Upper lobe of left lung (tissue), 6 donors: ENCODE results near the gene RPS27L. TPM values are rescaled to one million over a fixed set of nuclear protein-coding genes. Genes with fewer than 3 reads are reported as not detected.

Source experiments
- ATAC-seq, 2 donors: fragments of 200-7000 bp; cut with Tn5 transposase; one replicate each; pipeline ENCODE4 v1.9.1; 2022; ENCODE audit warnings: mild to moderate bottlenecking in 2 of 2, moderate library complexity in 2 of 2; ENCODE audit not compliant: low FRiP score in 2 of 2
- DNase-seq, 2 donors: peaks; one replicate each; pipeline ENCODE4 v3.0.0-alpha.2; 2019 to 2020
- H3K27ac ChIP-seq, 4 donors: fragments of 200-600 bp; sonication (generic); one replicate each; pipeline ENCODE4 v1.5.1; 2016 to 2019
- H3K27me3 ChIP-seq, 4 donors: fragments of 200-600 bp; sonication (generic); one replicate each; pipeline ENCODE4 v1.5.1; 2017 to 2019
- H3K36me3 ChIP-seq, 4 donors: fragments of 200-600 bp; sonication (generic); one replicate each; pipeline ENCODE4 v1.5.1; 2016 to 2019
- H3K4me1 ChIP-seq, 4 donors: fragments of 200-600 bp; sonication (generic); one replicate each; pipeline ENCODE4 v1.5.1; 2018 to 2019
- H3K4me3 ChIP-seq, 4 donors: fragments of 200-600 bp; sonication (generic); one replicate each; pipeline ENCODE4 v1.5.1; 2017 to 2019; ENCODE audit warnings: mild to moderate bottlenecking in 2 of 4, moderate library complexity in 1 of 4
- H3K9me3 ChIP-seq, 4 donors: fragments of 200-600 bp; sonication (generic); one replicate each; pipeline ENCODE4 v1.5.1; 2018 to 2019
- CTCF ChIP-seq, 6 experiments: fragments of 450-650 bp in 4 of 6; fragments of 200-600 bp in 2 of 6; sonication (generic) in 2 of 6; IDR thresholded peaks; one replicate each; pipeline ENCODE4 v1.5.1; 2016 to 2019; ENCODE audit warnings: antibody characterized with exemption in 6 of 6
- EP300 ChIP-seq, 4 donors: sonication (generic); formaldehyde crosslinking; IDR thresholded peaks; one replicate each; pipeline ENCODE4 v1.5.1; 2017; ENCODE audit warnings: antibody characterized with exemption in 4 of 4, control low read depth in 2 of 4
- POLR2A ChIP-seq, 4 donors: fragments of 450-650 bp; IDR thresholded peaks; one replicate each; pipeline ENCODE4 v1.5.1; 2016 to 2017; ENCODE audit warnings: antibody characterized with exemption in 4 of 4, mild to moderate bottlenecking in 2 of 4
- POLR2AphosphoS5 ChIP-seq, 2 donors: sonication (generic); formaldehyde crosslinking; IDR thresholded peaks; one replicate each; pipeline ENCODE4 v1.5.1; 2017; ENCODE audit warnings: antibody characterized with exemption in 2 of 2
- WGBS, 2 donors: methylation state at CpG; one replicate each; pipeline ENCODE4 v1.1.5; 2017 to 2018; 5-methylcytosine and 5-hydroxymethylcytosine counted together
- total RNA-seq, 6 donors: library from RNA; depleted of rRNA in 4 of 6; stranded (reverse); fragments of >200 nt in 4 of 6; gene quantifications; one replicate each; pipeline versions ENCODE4 v1.1.0 to v1.2.1, GENCODE V29; 2016 to 2021
- donor health status: DM: no; HTN: no; CAD: no; lungs with moderate emphysema.
- donor health status: DM: no; HTN: yes; CAD: no; lungs with severe emphysema.

Gene RPS27L
- total RNA-seq, 6 donors from 2014 or later: 30.3 to 165 (median 117) TPM

- ATAC-seq: no peak
- no peak for DNase-seq
- Histone ChIP-seq H3K27ac (no peak overlapping the region), H3K4me3 (no peak overlapping the region), H3K9me3 (no peaks in the 10 kb centered on the region), H3K36me3 (no peaks in the 10 kb centered on the region), H3K4me1 (peaks cover 63 to 66% (median 65%) of the 10 kb centered on the region in 4 donors), H3K27me3 (no peaks in the 10 kb centered on the region)
- WGBS, 2 donors: 87 to 91% methylated on average over 5 of the region's 5 CpGs
- TF ChIP-seq CTCF (IDR thresholded peaks at IDR 0.05) (no peak), EP300 (IDR thresholded peaks at IDR 0.05) (no peak), POLR2AphosphoS5 (IDR thresholded peaks at IDR 0.05) (no peak), POLR2A (IDR thresholded peaks at IDR 0.05) (no peak)
These were observed 43.4 kb upstream of the RPS27L start for GRCh38 chr15:63200464-63201249.

- 45 to 49% methylated on average over 8 of the region's 8 CpGs for WGBS, 2 donors
- DNase-seq: no peak
These were observed 41.3 kb upstream of the RPS27L start for GRCh38 chr15:63198371-63199250.

GRCh38 chr15:63197626-63198025 is 40.3 kb upstream of the RPS27L start:
- Histone ChIP-seq H3K27ac (peak overlapping the region in 3 of 4 donors; percentile 5 to 54 (median 36)), H3K36me3 (no peaks in the 10 kb centered on the region), H3K4me1 (peaks cover 70 to 79% (median 77%) of the 10 kb centered on the region in 4 donors), H3K9me3 (no peaks in the 10 kb centered on the region), H3K27me3 (no peaks in the 10 kb centered on the region), H3K4me3 (no peak overlapping the region)
- DNase-seq (no peak), ATAC-seq (no peak)
- TF ChIP-seq POLR2A (IDR thresholded peaks at IDR 0.05): no peak
- TF ChIP-seq POLR2AphosphoS5 (IDR thresholded peaks at IDR 0.05): no peak
- no peak for TF ChIP-seq EP300 (IDR thresholded peaks at IDR 0.05)
- TF ChIP-seq CTCF (IDR thresholded peaks at IDR 0.05): no peak
- 80 to 81% methylated on average over 1 of the region's 1 CpG for WGBS, 2 donors

More at GRCh38 chr15:63198371-63199250, 41.3 kb upstream of the RPS27L start:
- H3K4me3 ChIP-seq: no peak overlapping the region
- TF ChIP-seq CTCF (IDR thresholded peaks at IDR 0.05): no peak
- TF ChIP-seq EP300 (IDR thresholded peaks at IDR 0.05): no peak
- no peak for TF ChIP-seq POLR2A (IDR thresholded peaks at IDR 0.05)
- no peak for TF ChIP-seq POLR2AphosphoS5 (IDR thresholded peaks at IDR 0.05)
- H3K9me3 ChIP-seq: no peaks in the 10 kb centered on the region
- H3K27ac ChIP-seq: peak overlapping the region in 2 of 4 donors; percentile 15 to 16
- ATAC-seq: no peak
- no peaks in the 10 kb centered on the region for H3K27me3 ChIP-seq
- H3K36me3 ChIP-seq: no peaks in the 10 kb centered on the region
- peaks cover 70 to 79% (median 77%) of the 10 kb centered on the region in 4 donors for H3K4me1 ChIP-seq

GRCh38 chr15:63196842-63197241 is 39.6 kb upstream of the RPS27L start:
- no peak for DNase-seq

More at GRCh38 chr15:63196842-63197241, 39.6 kb upstream of the RPS27L start:
- H3K4me1 ChIP-seq: peaks cover 71 to 79% (median 76%) of the 10 kb centered on the region in 4 donors
- ATAC-seq: no peak
- 60 to 79% methylated on average over 1 of the region's 1 CpG for WGBS, 2 donors
- H3K9me3 ChIP-seq: no peaks in the 10 kb centered on the region
- no peaks in the 10 kb centered on the region for H3K36me3 ChIP-seq
- no peak for TF ChIP-seq CTCF (IDR thresholded peaks at IDR 0.05)
- TF ChIP-seq EP300 (IDR thresholded peaks at IDR 0.05): no peak
- TF ChIP-seq POLR2AphosphoS5 (IDR thresholded peaks at IDR 0.05): no peak
- no peak for TF ChIP-seq POLR2A (IDR thresholded peaks at IDR 0.05)
- no peak overlapping the region for H3K4me3 ChIP-seq
- H3K27me3 ChIP-seq: no peaks in the 10 kb centered on the region
- H3K27ac ChIP-seq: peak overlapping the region in 2 of 4 donors; percentile 95 to 98
